SK-N-SH (cell line): ENCODE data around the gene OR6B1. TPM values are rescaled to one million over a fixed set of nuclear protein-coding genes. Genes with fewer than 3 reads are reported as not detected.

Experiments used
- CTCF ChIA-PET: fragments of 300-600, 350-600 bp; formaldehyde crosslinking; extraction: SDS; loops from one replicate; lab custom pipeline; 2021; lab: Yijun Ruan, JAX
- POLR2A ChIA-PET: fragments of 350-600 bp; sonication (Branson Sonifier 250); formaldehyde crosslinking; extraction: SDS; loops from one replicate; lab custom pipeline; 2020; ENCODE audit warnings: antibody characterized with exemption, inconsistent platforms; lab: Yijun Ruan, JAX
- DNase-seq: peaks from one replicate; pipeline ENCODE4 v3.0.0; 2012
- H2AFZ ChIP-seq: fragments of 200-600 bp; sonication (generic); 2 replicates; pipeline ENCODE4 v1.8.1; 2016; ENCODE audit warnings: antibody characterized with exemption, mild to moderate bottlenecking, low read depth
- H3F3A ChIP-seq: fragments of 200-600 bp; sonication (generic); replicated peaks from 2 replicates; pipeline ENCODE3; 2016; ENCODE audit warnings: antibody characterized with exemption, mild to moderate bottlenecking; ENCODE audit not compliant: insufficient read depth
- H3K27ac ChIP-seq, 2 experiments: fragments of 200-500 bp in 1 of 2; fragments of 200-600 bp in 1 of 2; sonication (Bioruptor generic) in 1 of 2; sonication (generic), shearing (Covaris generic) in 1 of 2; 2 replicates each; pipeline versions ENCODE4 v1.5.1 to v1.6.1; 2014 to 2016; ENCODE audit warnings: low read depth in 2 of 2, inconsistent platforms in 1 of 2, low read length in 1 of 2, mild to moderate bottlenecking in 1 of 2, mixed read lengths in 1 of 2
- H3K27me3 ChIP-seq: fragments of 200-600 bp; sonication (generic), shearing (Covaris generic); 2 replicates; pipeline ENCODE4 v1.6.1; 2016; ENCODE audit warnings: mixed run types; ENCODE audit not compliant: insufficient read depth
- H3K36me3 ChIP-seq, 2 experiments: fragments of 200-500 bp in 1 of 2; fragments of 200-600 bp in 1 of 2; sonication (Bioruptor generic) in 1 of 2; sonication (generic) in 1 of 2; replicated peaks in 1 of 2; 2 replicates each; pipeline versions ENCODE3 to v1.5.1; 2014 to 2016; ENCODE audit warnings: low read length in 1 of 2, mild to moderate bottlenecking in 1 of 2; ENCODE audit not compliant: insufficient read depth in 2 of 2, control insufficient read depth in 1 of 2
- H3K4me1 ChIP-seq, 2 experiments: fragments of 200-500 bp in 1 of 2; fragments of 200-600 bp in 1 of 2; sonication (Bioruptor generic) in 1 of 2; sonication (generic), shearing (Covaris generic) in 1 of 2; 2 replicates each; pipeline versions ENCODE4 v1.5.1 to v1.6.1; 2014 to 2016; ENCODE audit warnings: low read depth in 1 of 2, low read length in 1 of 2, mixed run types in 1 of 2; ENCODE audit not compliant: insufficient read depth in 2 of 2, control insufficient read depth in 1 of 2
- H3K4me2 ChIP-seq: fragments of 200-600 bp; sonication (generic), shearing (Covaris generic); 2 replicates; pipeline ENCODE4 v1.6.1; 2017; ENCODE audit warnings: mixed run types
- H3K4me3 ChIP-seq, 2 experiments: fragments of 200-500 bp in 1 of 2; fragments of 200-600 bp in 1 of 2; sonication (Bioruptor generic) in 1 of 2; sonication (generic), shearing (Covaris generic) in 1 of 2; 2 replicates each; pipeline versions ENCODE4 v1.5.1 to v1.8.1; 2014 to 2016; ENCODE audit warnings: low read depth in 2 of 2, inconsistent platforms in 1 of 2, low read length in 1 of 2, mild to moderate bottlenecking in 1 of 2, mixed read lengths in 1 of 2, moderate library complexity in 1 of 2
- H3K79me2 ChIP-seq: fragments of 200-600 bp; sonication (generic); 2 replicates; pipeline ENCODE4 v1.8.1; 2017; ENCODE audit warnings: mild to moderate bottlenecking; ENCODE audit not compliant: insufficient read depth
- H3K9ac ChIP-seq: fragments of 200-600 bp; sonication (generic); 2 replicates; pipeline ENCODE4 v1.6.1; 2017; ENCODE audit warnings: mixed run types
- H3K9me2 ChIP-seq: fragments of 200-600 bp; sonication (generic); 2 replicates; pipeline ENCODE4 v1.6.1; 2017; ENCODE audit warnings: mixed run types
- H3K9me3 ChIP-seq: fragments of 200-600 bp; sonication (generic); 2 replicates; pipeline ENCODE4 v1.6.1; 2017; ENCODE audit warnings: mixed run types, mild to moderate bottlenecking, moderate library complexity
- H4K20me1 ChIP-seq: fragments of 200-600 bp; sonication (generic); 2 replicates; pipeline ENCODE4 v1.6.1; 2017; ENCODE audit warnings: mild to moderate bottlenecking, mixed run types; ENCODE audit not compliant: insufficient read depth
- ELF1 ChIP-seq: IDR thresholded peaks from 2 replicates; pipeline ENCODE4 v1.4.0; 2012
- EZH2phosphoT487 ChIP-seq: fragments of 200-600 bp; sonication (generic); IDR thresholded peaks from 2 replicates; pipeline ENCODE4 v1.6.1; 2017; ENCODE audit warnings: low read depth, mixed run types, mild to moderate bottlenecking, antibody characterized with exemption, moderate library complexity, borderline replicate concordance
- FOSL2 ChIP-seq: IDR thresholded peaks from 2 replicates; pipeline ENCODE4 v1.4.0; 2012; ENCODE audit warnings: low read depth, mild to moderate bottlenecking, moderate library complexity, borderline replicate concordance
- FOXM1 ChIP-seq: IDR thresholded peaks from 2 replicates; pipeline ENCODE4 v1.4.0; 2012; ENCODE audit warnings: low read depth, mild to moderate bottlenecking
- GABPA ChIP-seq: IDR thresholded peaks from 2 replicates; pipeline ENCODE4 v1.4.0; 2012; ENCODE audit warnings: low read depth, mild to moderate bottlenecking
- GATA2 ChIP-seq: sonication (generic); formaldehyde crosslinking; IDR thresholded peaks from 2 replicates; pipeline ENCODE4 v1.5.0; 2020; ENCODE audit warnings: mild to moderate bottlenecking, missing genetic modification reagents
- NRF1 ChIP-seq: IDR thresholded peaks from 2 replicates; pipeline ENCODE4 v1.6.1; 2012; ENCODE audit warnings: low read depth, mild to moderate bottlenecking, low read length
- RCOR1 ChIP-seq: fragments of 150-350 bp; IDR thresholded peaks from 2 replicates; pipeline ENCODE4 v1.6.1; 2017; ENCODE audit warnings: antibody characterized with exemption, low read length
- SIN3A ChIP-seq: IDR thresholded peaks from 2 replicates; pipeline ENCODE4 v1.6.1; 2012; ENCODE audit warnings: low read depth, mild to moderate bottlenecking, low read length, moderate library complexity, borderline replicate concordance
- SMC3 ChIP-seq: IDR thresholded peaks from 2 replicates; pipeline ENCODE4 v1.6.1; 2012; ENCODE audit warnings: low read depth, low read length, improper control_type of control experiment
- TAF1 ChIP-seq: IDR thresholded peaks from 2 replicates; pipeline ENCODE4 v1.6.1; 2012; ENCODE audit warnings: low read depth, mild to moderate bottlenecking, low read length, moderate library complexity, borderline replicate concordance
- TEAD4 ChIP-seq: IDR thresholded peaks from 2 replicates; pipeline ENCODE4 v1.4.0; 2012; ENCODE audit warnings: mild to moderate bottlenecking, borderline replicate concordance; ENCODE audit not compliant: insufficient read depth
- YY1 ChIP-seq: IDR thresholded peaks from 2 replicates; pipeline ENCODE4 v1.4.0; 2012; ENCODE audit warnings: low read depth, mild to moderate bottlenecking
- WGBS: methylation state at CpG from one replicate; pipeline ENCODE4 v1.1.6; 2017; ENCODE audit warnings: low lambda C conversion rate; 5-methylcytosine and 5-hydroxymethylcytosine counted together
- polyA plus RNA-seq, 3 experiments: library from polyadenylated mRNA; depleted of rRNA; stranded (reverse); fragments of >200 nt; gene quantifications; 2 replicates each; pipeline ENCODE4 v1.2.3, GENCODE V29; 2012
- TF ChIP-seq, protein P1 (sequence below): IDR thresholded peaks from 2 replicates; pipeline ENCODE4 v1.4.0; 2012; ENCODE audit warnings: low read depth, borderline replicate concordance
- TF ChIP-seq, protein P2 (sequence below): IDR thresholded peaks from 2 replicates; pipeline ENCODE4 v1.6.1; 2012; ENCODE audit warnings: mild to moderate bottlenecking, low read depth, low read length, moderate library complexity
- TF ChIP-seq, protein P3 (sequence below): fragments of 150-350 bp; IDR thresholded peaks from 2 replicates; pipeline ENCODE4 v1.6.1; 2017; ENCODE audit warnings: antibody characterized with exemption, low read length, low read depth, borderline replicate concordance
- TF ChIP-seq, protein P4 (sequence below): IDR thresholded peaks from 2 replicates; pipeline ENCODE4 v1.4.0; 2012; ENCODE audit warnings: low read depth, borderline replicate concordance
- TF ChIP-seq, protein P5 (sequence below): IDR thresholded peaks from 2 replicates; pipeline ENCODE4; 2012
- TF ChIP-seq, protein P6 (sequence below): fragments of 200-600 bp; sonication (generic); IDR thresholded peaks from 2 replicates; pipeline ENCODE4 v1.6.1; 2017; ENCODE audit warnings: antibody characterized with exemption, mild to moderate bottlenecking, moderate library complexity

OR6B1 gene
- polyA plus RNA-seq, 1 of the 3 experiments (the other 2 are of a cell fraction): not detected

DNA sequence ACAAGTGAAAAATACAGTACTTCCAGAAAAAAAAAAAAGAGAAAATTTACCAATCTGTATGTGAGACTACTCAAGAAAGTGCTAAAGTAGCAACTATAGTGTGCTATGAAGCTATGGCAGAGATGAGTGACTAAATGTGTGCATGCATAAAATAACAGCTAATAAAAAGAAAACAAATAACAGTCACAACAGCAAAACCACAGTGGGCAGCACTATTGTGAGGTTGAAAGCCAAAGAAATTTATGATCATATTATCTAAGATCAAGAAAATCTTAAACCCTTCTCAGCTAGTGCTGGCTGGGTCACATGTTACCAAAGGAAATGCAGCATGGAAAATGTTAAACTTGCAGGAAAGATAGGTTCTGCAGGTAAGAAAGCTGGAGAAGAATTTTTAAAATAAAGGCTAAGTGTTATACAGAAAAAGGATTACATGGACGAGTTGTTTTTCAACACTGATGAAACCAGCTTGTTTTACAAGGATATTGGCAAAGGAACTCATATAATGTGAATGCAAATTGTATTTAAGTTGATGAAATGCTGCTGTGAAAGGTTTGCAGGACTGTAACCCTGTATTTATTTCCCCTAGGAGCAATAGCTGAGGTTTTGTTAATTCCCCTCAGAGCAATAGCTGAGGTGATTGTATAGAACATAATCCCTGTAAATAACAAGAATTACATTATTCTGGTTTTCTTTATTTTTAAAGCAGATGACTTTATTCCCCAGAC, 33.0 kb downstream of the OR6B1 start:
- 4% methylated on average over 1 of the region's 1 CpG for WGBS
- Histone ChIP-seq H3K9me2 (no peaks in the 10 kb centered on the region), H2AFZ (no peak overlapping the region), H3K9ac (no peak overlapping the region), H3K79me2 (no peaks in the 10 kb centered on the region), H3K36me3 (no peaks in the 10 kb centered on the region), H3K27me3 (peaks cover 17% of the 10 kb centered on the region; the same call in 1 of the 2 replicates), H3K9me3 (no peaks in the 10 kb centered on the region), H3K4me2 (no peak overlapping the region), H3K4me1 (no peaks in the 10 kb centered on the region; a peak in 1 of 4 replicates), H3K4me3 (no peak overlapping the region), H3K27ac (no peak overlapping the region), H4K20me1 (no peaks in the 10 kb centered on the region), H3F3A (no peaks in the 10 kb centered on the region)
- DNase-seq: no peak
- ChIA-PET CTCF (interaction anchor here (0.5 to 1.6 kb wide), 4 partner anchors 11 to 793 kb away, joined by 3 to 6 read pairs (median 4); no protein-coding TSS in a partner anchor), POLR2A (no interaction called here)
- TF ChIP-seq FOXM1 (no peak), EZH2phosphoT487 (no peak), SIN3A (no peak), GATA2 (CRISPR knock-in tag) (no peak), YY1 (no peak), NRF1 (no peak), SMC3 (no peak), TEAD4 (no peak), TAF1 (no peak), FOSL2 (no peak), ELF1 (no peak), GABPA (no peak), RCOR1 (no peak)
- TF ChIP-seq, protein P1, sequence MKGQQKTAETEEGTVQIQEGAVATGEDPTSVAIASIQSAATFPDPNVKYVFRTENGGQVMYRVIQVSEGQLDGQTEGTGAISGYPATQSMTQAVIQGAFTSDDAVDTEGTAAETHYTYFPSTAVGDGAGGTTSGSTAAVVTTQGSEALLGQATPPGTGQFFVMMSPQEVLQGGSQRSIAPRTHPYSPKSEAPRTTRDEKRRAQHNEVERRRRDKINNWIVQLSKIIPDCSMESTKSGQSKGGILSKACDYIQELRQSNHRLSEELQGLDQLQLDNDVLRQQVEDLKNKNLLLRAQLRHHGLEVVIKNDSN: no peak
- TF ChIP-seq, protein P2, sequence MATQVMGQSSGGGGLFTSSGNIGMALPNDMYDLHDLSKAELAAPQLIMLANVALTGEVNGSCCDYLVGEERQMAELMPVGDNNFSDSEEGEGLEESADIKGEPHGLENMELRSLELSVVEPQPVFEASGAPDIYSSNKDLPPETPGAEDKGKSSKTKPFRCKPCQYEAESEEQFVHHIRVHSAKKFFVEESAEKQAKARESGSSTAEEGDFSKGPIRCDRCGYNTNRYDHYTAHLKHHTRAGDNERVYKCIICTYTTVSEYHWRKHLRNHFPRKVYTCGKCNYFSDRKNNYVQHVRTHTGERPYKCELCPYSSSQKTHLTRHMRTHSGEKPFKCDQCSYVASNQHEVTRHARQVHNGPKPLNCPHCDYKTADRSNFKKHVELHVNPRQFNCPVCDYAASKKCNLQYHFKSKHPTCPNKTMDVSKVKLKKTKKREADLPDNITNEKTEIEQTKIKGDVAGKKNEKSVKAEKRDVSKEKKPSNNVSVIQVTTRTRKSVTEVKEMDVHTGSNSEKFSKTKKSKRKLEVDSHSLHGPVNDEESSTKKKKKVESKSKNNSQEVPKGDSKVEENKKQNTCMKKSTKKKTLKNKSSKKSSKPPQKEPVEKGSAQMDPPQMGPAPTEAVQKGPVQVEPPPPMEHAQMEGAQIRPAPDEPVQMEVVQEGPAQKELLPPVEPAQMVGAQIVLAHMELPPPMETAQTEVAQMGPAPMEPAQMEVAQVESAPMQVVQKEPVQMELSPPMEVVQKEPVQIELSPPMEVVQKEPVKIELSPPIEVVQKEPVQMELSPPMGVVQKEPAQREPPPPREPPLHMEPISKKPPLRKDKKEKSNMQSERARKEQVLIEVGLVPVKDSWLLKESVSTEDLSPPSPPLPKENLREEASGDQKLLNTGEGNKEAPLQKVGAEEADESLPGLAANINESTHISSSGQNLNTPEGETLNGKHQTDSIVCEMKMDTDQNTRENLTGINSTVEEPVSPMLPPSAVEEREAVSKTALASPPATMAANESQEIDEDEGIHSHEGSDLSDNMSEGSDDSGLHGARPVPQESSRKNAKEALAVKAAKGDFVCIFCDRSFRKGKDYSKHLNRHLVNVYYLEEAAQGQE: no peak
- TF ChIP-seq, protein P3, sequence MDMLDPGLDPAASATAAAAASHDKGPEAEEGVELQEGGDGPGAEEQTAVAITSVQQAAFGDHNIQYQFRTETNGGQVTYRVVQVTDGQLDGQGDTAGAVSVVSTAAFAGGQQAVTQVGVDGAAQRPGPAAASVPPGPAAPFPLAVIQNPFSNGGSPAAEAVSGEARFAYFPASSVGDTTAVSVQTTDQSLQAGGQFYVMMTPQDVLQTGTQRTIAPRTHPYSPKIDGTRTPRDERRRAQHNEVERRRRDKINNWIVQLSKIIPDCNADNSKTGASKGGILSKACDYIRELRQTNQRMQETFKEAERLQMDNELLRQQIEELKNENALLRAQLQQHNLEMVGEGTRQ: no peak
- TF ChIP-seq, protein P4, sequence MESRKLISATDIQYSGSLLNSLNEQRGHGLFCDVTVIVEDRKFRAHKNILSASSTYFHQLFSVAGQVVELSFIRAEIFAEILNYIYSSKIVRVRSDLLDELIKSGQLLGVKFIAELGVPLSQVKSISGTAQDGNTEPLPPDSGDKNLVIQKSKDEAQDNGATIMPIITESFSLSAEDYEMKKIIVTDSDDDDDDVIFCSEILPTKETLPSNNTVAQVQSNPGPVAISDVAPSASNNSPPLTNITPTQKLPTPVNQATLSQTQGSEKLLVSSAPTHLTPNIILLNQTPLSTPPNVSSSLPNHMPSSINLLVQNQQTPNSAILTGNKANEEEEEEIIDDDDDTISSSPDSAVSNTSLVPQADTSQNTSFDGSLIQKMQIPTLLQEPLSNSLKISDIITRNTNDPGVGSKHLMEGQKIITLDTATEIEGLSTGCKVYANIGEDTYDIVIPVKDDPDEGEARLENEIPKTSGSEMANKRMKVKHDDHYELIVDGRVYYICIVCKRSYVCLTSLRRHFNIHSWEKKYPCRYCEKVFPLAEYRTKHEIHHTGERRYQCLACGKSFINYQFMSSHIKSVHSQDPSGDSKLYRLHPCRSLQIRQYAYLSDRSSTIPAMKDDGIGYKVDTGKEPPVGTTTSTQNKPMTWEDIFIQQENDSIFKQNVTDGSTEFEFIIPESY: no peak
- TF ChIP-seq, protein P5, sequence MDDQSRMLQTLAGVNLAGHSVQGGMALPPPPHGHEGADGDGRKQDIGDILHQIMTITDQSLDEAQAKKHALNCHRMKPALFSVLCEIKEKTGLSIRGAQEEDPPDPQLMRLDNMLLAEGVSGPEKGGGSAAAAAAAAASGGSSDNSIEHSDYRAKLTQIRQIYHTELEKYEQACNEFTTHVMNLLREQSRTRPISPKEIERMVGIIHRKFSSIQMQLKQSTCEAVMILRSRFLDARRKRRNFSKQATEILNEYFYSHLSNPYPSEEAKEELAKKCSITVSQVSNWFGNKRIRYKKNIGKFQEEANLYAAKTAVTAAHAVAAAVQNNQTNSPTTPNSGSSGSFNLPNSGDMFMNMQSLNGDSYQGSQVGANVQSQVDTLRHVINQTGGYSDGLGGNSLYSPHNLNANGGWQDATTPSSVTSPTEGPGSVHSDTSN: no peak
- TF ChIP-seq, protein P6, sequence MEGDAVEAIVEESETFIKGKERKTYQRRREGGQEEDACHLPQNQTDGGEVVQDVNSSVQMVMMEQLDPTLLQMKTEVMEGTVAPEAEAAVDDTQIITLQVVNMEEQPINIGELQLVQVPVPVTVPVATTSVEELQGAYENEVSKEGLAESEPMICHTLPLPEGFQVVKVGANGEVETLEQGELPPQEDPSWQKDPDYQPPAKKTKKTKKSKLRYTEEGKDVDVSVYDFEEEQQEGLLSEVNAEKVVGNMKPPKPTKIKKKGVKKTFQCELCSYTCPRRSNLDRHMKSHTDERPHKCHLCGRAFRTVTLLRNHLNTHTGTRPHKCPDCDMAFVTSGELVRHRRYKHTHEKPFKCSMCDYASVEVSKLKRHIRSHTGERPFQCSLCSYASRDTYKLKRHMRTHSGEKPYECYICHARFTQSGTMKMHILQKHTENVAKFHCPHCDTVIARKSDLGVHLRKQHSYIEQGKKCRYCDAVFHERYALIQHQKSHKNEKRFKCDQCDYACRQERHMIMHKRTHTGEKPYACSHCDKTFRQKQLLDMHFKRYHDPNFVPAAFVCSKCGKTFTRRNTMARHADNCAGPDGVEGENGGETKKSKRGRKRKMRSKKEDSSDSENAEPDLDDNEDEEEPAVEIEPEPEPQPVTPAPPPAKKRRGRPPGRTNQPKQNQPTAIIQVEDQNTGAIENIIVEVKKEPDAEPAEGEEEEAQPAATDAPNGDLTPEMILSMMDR: no peak
